GM19043 (cell line): ENCODE results near the gene HIC2.
"Not testable (repeated sequence)": the region's sequence is repeated elsewhere in the genome, so short reads cannot be mapped to it uniquely, and the experiment has no call there.

Experiments
- ATAC-seq: cut with Tn5 transposase; IDR thresholded peaks from one replicate; pipeline ENCODE4 v1.9.1; 2021; ENCODE audit warnings: low read depth; ENCODE audit not compliant: unreplicated experiment

The HIC2 gene, protein sequence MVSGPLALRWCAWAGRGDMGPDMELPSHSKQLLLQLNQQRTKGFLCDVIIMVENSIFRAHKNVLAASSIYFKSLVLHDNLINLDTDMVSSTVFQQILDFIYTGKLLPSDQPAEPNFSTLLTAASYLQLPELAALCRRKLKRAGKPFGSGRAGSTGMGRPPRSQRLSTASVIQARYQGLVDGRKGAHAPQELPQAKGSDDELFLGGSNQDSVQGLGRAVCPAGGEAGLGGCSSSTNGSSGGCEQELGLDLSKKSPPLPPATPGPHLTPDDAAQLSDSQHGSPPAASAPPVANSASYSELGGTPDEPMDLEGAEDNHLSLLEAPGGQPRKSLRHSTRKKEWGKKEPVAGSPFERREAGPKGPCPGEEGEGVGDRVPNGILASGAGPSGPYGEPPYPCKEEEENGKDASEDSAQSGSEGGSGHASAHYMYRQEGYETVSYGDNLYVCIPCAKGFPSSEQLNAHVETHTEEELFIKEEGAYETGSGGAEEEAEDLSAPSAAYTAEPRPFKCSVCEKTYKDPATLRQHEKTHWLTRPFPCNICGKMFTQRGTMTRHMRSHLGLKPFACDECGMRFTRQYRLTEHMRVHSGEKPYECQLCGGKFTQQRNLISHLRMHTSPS

DNA sequence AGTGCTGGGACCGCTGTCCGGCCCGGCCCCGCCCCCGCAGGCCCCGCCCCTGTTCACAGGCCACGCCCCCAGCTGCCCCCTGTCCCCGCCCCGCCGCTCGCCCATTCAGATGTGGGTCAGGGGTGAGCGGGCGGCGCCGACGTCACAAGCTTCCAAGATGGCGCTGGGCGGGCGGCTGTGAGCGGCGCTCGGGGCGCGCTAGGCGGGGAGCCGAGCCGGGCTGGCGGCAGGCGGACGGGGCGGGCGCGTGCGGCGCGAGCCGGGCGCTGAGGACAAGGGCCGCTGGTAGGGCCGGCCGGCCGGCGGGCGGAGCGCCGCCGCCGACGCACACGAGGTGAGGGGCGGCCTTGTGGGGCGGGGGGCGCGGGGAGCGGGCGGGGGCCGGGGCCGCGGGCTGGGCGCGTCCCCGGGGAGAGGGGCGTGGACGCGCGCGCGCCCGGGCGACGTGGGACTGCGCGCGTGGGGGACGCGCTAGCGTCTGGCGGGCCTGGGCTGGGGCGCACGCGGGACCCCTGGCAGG is at the start of gene HIC2:
TSS of gene HIC2 (plus strand) at position 145 of the 520 bp plus-strand sequence. CDS start 25,461 bp downstream, outside the sequence.
- ATAC-seq, result peak; percentile 74

DNA sequence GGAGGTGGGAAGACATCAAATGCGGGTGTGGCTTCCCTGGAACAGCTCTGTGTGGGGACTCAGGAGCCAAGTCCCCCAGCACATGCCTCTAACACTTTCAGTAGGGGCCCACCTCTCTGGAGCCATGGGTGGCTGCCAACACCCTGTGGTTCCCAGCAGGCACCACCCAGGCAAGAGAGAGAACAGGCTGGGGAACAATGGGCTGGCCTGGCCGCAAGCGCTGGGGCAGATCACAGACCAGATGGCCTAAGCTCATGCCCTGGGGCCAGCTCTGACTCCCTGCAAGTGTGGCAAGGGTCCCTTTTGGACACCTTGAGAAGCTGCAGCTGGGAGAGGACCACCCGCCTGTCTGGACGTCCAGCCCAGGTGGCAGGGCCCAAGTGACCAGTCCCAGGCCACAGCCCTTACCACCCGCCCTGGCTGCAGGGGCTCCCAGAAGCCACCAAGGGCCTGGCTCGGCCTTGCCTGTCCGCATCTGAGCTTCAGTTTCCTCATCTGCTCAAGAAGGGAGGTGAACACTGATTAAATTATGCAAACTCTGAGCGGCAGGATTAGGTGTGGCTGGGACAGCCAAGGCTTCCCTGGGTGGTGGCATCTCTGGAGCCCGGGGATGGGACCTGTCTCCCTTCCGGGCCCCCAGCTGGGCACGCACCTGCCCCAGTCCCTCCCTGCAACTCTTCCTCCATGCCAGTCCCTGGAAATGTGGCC is 48.4 kb upstream of the HIC2 start:
- ATAC-seq, result not testable (repeated sequence)

DNA sequence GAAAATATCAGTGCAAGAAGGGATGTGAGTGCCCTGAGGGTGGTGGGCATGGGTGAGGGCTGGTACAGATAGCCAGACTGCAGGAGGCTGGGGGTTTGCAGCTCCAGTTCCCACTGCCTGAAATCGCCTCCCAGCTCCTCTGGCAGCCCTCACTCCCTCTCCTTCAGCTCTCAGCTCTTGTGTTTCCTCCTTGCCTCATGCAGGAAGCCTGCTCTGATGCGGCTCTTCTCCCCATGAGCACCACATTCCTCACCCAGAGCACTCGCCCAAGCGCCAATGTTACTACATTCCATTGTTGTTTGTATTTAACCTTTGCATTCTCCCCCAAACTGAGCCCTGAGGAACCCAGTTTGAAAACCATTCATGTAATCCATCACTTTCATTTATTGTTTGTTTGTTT is 41.3 kb upstream of the HIC2 start:
- not testable (repeated sequence) for ATAC-seq

DNA sequence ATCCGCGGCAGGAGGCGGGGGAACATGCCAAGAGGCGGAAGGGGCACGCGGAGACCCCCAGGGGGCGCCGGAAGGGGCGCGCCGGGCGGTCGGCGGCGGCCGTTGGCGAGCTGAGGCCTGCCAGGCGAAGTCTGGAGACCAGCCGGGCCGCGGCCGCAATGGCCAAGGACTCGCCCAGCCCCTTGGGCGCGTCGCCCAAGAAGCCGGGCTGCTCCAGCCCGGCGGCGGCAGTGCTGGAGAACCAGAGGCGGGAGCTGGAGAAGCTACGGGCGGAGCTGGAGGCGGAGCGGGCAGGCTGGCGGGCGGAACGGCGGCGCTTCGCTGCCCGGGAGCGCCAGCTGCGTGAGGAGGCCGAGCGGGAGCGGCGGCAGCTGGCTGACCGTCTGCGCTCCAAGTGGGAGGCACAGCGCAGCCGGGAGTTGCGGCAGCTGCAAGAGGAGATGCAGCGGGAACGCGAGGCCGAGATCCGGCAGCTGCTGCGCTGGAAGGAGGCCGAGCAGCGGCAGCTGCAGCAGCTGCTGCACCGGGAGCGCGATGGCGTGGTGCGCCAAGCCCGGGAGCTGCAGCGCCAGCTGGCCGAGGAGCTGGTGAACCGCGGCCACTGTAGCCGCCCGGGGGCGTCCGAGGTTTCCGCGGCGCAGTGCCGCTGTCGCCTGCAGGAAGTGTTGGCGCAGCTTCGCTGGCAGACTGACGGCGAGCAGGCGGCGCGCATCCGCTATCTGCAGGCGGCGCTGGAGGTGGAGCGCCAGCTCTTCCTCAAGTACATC is 33.3 kb upstream of the HIC2 start, which contains the start of gene RIMBP3B:
TSS of gene RIMBP3B (plus strand) at position 51 of the 767 bp plus-strand sequence. CDS start at position 159, 108 bp downstream.
- not testable (repeated sequence) for ATAC-seq

DNA sequence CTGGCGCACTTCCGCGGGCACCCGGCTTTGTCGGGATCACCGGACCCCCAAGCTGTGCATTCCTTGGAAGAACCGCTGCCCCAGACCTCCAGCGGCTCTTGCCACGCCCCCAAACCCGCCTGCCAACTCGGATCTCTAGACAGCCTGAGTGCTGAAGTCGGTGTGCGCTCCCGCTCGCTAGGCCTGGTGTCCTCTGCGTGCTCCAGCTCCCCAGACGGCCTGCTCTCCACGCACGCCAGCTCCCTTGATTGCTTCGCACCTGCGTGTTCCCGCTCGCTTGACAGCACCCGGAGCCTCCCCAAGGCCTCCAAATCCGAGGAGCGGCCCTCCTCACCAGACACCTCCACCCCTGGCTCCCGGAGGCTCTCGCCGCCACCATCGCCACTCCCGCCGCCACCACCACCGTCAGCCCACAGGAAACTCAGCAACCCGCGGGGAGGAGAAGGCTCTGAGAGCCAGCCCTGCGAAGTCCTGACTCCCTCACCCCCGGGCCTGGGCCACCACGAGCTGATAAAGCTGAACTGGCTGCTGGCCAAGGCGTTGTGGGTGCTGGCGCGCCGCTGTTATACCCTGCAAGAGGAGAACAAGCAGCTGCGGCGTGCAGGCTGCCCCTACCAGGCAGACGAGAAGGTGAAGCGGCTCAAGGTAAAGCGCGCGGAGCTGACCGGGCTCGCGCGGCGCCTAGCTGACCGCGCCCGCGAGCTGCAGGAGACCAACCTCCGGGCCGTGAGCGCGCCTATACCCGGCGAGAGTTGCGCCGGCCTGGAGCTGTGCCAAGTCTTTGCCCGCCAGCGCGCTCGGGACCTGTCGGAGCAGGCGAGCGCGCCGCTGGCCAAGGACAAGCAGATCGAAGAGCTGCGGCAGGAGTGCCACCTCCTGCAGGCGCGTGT is 32.5 kb upstream of the HIC2 start:
- ATAC-seq, result not testable (repeated sequence)

DNA sequence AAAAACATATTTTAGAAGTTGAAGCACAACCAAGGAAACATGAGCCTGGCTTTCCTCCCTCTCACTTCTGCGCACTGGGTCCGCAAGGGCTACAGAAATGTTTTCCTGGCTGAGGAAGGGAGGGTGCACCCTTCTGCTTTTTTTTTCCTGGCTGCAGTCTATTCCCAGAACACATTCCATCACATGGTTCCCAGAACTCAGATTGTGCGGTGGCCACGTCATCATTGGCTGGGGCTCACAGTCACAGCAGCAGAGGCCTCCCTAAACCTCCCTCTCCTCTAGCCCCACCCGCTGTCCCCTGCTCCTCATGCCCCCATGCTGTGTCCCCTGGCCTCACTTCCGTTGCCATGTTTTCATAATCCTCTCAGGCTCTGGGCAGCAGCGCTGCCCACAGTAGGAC is 27.7 kb upstream of the HIC2 start:
- ATAC-seq, result not testable (repeated sequence)

DNA sequence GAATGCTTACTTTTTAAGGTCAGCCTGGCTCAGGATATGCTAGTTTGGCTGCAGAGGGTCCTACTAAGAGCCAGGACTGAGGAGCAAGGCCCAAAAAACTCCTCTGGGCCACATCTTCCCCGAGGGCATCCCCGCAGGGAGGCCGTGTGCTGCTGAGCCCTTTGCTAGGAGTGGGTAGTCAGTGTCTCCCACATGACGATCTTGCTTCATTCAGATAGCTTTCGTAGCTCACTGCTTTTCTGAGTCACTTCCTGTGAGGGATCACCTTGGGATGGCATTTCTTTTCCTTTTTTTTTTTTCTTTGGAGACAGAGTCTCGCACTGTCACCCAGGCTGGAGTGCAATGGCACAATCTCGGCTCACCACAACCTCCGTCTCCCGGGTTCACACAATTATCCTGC is 27.2 kb upstream of the HIC2 start:
- not testable (repeated sequence) for ATAC-seq

DNA sequence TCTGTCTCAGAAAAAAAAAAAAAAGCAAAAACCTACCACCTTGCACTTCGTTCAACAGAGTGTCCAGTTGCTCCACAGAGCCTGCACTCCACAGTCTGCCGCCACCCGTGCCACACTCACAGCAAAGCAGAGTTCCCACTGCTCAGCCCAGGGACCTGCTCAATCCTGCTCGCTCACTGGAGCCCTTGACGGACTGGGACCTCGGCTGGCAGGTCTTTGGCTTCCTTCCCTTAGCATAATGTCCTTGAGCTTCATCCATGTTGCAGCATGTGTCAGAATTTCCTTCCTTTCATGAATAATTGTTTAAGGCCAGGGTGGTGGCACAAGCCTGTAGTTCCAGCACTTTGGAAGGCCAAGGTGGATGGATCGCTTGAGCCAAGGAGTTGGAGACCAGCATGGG is 22.6 kb upstream of the HIC2 start:
- ATAC-seq, result not testable (repeated sequence)

DNA sequence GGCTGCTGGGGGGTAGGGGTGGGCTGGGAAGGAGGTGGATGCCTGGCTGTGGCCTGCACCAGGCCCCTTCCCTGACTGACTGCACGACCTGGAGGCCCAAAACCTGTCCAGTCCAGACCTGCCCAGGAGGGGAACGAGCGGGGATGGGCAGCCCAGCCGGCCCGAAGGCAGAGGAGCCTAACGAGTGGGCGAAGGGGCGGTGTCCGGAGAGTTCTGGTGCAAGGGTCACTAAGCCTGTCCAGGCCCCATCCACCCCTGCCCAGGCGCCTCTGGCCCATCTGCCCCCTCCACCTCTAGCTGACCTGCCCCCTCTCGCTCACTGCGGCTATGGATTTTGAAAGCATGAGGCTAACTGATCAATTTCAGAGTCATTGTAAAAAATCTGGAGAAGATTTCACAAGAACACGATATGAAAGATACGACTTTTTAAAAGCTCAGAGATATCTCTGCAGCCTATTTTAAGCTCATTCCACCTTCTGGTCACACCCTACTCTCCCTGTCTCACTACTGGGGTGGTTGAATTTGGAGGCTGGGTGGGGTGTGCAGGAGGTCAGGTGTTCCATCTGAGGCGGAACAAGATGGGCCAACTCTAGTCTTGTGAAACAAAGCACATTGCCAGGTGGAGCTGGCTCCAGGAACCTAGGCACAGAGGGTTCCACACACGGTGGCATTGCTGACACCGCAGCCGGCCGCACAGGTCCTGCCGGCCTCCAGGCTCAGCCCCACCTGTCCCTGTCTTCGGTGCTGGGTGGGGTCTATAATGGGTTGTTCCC is 15.8 kb upstream of the HIC2 start:
- not testable (repeated sequence) for ATAC-seq

DNA sequence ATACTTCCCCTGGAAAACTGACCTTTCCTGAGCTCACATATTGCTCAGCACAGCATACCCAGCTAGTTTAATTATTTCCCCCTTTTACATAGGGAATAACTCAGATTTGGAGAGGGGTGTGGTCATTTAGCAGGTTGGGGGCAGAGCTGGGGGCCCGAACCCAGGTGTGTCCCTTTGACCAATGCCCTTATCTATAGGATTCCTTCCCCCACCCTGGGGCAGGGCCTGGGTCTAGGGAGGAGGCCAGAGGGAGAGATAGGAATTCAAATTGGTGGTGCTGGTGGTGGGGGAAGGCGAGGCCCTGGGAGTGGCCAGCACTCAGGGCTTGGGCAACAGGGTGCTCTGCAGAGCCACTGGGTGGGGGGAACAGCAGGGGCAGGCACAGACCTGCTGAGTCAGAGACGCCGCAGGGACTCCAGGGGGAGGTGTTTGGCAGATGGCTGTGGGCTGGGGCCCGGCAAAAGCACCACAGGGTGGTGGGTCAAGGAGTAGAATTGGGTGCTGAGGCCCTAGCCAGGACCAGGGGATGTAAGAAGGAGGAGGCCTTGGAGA is 14.3 kb upstream of the HIC2 start:
- not testable (repeated sequence) for ATAC-seq

DNA sequence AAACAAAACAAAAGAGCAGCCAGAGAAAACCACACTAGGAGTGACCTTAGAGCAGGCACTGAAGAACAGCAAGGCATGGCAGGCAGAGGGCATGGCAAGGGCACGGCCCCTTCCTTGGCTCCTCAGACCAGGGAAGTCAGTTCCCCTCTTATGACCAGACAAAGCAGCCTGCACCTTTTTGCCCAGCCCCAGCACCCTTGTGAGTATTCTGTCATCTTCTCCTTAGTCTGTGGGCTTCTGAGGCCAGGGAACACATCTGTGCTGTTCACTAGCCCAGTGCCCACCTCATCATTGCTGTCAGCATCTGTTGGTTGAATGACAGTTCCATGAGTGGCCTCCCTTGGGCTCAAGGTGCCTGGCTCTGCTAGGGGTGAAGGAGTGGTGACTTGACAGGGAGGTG is 10.0 kb upstream of the HIC2 start:
- not testable (repeated sequence) for ATAC-seq

DNA sequence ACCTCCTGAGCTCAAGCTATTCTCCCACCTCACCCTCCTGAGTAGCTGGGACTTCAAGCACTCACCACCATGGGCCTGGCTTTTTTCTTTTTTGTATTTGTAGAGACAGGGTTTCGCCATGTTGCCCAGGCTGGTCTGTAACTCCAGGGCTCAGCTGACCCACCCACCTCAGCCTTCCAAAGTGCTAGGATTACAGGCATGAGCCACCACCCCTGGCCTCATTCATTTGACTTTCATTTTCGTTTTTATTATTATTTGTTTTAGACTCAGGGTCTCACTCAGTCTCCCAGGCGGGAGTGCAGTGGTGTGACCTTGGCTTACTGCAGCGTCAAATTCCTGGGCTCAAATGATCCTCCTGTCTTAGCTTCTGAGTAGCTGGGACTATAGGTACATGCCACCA is 9.4 kb upstream of the HIC2 start:
- ATAC-seq, result not testable (repeated sequence)

DNA sequence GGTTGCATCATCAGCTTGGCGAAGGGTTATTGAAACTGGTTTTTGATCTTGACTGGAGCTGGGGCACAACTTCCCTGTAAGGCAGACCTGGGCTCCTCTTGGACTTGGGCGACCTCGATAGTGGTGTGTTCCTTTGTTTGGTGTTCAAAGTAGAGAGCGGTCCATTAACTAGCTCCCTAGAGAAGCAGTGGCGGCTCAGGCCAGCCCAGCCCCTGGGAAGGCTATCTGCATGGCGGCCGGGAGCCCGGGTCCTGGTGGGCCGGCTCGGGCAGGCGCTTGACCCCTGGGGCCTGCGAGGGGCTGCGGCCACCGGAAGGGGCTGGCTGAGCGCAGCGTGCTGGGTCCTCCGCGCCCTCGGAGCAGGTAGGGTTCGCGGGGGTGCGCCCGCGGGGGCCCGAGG is 796 bp upstream of the HIC2 start:
- not testable (repeated sequence) for ATAC-seq

DNA sequence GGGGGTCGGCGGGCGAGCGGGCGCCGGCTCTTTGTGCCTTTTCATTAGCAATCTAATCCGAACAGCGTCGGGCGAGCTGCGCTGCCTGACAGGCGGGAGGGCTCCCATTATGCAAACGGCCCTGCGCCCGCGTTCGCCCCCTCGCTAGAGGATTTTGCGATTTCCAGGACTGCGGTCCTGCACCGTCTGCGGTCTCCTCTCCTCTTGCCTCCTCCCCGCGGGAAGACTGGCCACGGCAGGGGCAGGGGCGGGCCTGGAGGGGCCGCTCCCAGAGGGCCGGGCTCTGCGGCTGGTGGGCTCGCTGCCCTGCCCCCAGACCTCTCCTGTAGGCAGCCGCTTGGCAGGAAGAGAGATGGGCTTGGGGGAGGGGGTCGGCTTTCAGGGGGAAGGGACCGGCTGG is 682 bp downstream of the HIC2 start:
- peak; percentile 8 for ATAC-seq

DNA sequence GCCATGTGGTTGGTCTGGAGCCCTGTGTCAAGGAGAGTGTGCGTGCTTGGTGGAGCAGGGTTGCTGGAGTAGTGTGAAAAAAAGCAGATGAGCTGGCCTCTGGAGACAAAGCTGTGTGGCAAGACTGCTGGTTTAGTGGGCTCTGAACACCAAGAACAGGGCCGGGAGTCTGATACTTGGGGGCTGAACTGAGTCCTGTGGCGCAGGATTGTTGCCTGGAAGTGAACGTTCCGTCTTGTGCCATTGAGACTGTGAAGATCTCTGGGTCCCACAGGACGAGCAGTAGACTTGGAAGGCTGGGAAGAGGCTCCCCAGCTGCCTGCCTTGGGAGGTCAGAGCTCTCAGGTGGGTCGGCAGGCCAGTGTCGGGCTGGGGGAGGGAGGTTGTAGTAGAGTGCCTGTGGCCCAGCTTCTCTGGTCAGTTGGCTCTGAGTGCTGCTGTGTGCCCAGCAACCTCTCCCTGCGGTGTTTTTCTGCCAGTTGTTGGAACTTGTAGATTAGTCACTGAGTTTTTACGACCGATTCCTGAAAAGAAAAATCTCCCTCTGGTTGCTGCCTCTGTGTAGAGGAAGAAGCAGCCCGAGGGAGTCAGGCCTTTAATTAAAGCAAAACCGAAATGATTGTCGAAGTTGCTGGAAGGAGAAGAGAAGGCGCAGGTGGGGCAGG is 1.9 kb downstream of the HIC2 start:
- ATAC-seq, result not testable (repeated sequence)

DNA sequence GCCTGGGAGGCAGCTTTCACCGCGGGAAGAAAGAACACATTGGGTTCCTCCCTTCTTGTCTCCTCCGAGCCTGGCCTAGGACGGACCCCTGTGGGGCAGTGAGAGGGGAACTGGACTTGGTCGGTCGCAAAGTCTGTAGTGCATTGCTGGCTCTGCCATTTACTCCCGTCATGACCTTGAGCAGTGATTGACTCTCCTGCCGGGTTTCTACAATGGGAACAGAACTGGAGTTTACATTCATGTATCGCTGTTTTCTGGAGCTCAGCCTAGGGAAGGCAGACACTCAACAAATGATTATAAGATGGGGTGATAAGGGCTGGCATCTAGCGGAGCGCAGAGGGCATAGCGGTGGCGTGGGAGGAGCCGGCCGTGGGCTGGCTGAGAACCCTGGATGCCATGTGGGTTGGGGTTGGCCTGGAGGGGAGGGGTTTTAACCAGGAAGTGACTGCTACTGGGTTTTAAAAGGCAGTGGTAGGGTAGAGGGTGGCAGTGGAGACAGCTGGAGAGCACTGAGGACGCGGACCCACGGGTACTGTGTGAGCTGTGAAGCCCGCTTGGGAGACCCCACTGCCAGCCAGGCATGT is 3.1 kb downstream of the HIC2 start:
- not testable (repeated sequence) for ATAC-seq

DNA sequence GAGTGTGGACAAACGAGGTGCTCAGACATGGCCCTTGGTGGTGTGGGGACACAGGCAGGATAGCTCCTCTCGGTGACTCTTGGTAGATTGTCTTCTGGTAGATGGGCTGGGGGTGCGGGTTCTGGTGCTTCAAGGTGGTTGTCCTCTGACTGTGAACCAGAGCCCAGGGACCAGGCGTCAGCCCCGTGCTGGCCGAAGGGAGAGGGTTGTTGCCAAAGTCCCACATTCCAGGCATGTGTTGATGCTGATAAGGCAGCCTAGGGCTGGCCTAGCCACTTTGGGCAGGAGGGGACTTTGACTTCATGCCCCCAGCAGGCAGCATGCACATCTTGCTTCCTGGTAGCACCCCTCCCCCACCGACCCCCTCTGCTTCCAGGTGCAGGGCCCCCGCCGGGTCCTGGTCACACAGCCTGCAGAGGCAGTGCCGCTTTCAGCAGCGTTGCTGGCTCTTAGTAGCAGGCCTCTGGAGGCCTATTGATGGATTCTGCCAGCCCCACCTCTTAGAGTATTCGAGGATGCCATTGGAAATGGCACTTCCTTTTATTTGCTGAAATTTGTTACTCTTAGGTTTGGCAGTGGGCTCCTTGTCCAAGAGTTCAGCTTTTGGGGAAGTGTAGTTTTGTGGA is 7.0 kb downstream of the HIC2 start:
- ATAC-seq, result not testable (repeated sequence)
